Nephron progenitor cell (in vitro differentiated cells): ENCODE data around the gene GIT1.

Experiments used
- DNase-seq: peaks from one replicate; pipeline ENCODE4 v3.0.0; 2021
- H3K27ac Mint-ChIP-seq: 2 replicates; pipeline ENCODE4 v1.8.0; 2021; ENCODE audit warnings: mild to moderate bottlenecking, moderate library complexity, mixed read lengths
- H3K27me3 Mint-ChIP-seq: 2 replicates; pipeline ENCODE4 v1.8.0; 2021; ENCODE audit warnings: mild to moderate bottlenecking, low read depth, mixed read lengths; ENCODE audit not compliant: poor library complexity
- H3K36me3 Mint-ChIP-seq: 2 replicates; pipeline ENCODE4 v1.8.0; 2021; ENCODE audit warnings: low read depth, mixed read lengths
- H3K4me1 Mint-ChIP-seq: 2 replicates; pipeline ENCODE4 v1.8.0; 2021; ENCODE audit warnings: mixed read lengths
- H3K4me3 Mint-ChIP-seq: 2 replicates; pipeline ENCODE4 v1.8.0; 2021; ENCODE audit warnings: mild to moderate bottlenecking, moderate library complexity, mixed read lengths
- H3K9me3 Mint-ChIP-seq: 2 replicates; pipeline ENCODE4 v1.8.0; 2021; ENCODE audit warnings: mild to moderate bottlenecking, moderate library complexity, mixed read lengths
- CTCF ChIP-seq: fragments of 200-600 bp; sonication (generic); IDR thresholded peaks from 2 replicates; pipeline ENCODE4 v1.5.0; 2021; ENCODE audit warnings: antibody characterized with exemption

GIT1 gene

GRCh38 chr17:29579866-29580771 is 9.3 kb downstream of the GIT1 start:
- peak; percentile 79 for DNase-seq
- TF ChIP-seq CTCF, result peak; percentile 67
- peaks cover 2% of the 10 kb centered on the region for H3K27me3 Mint-ChIP-seq
- H3K9me3 Mint-ChIP-seq, result no peaks in the 10 kb centered on the region
- no peak overlapping the region for H3K4me3 Mint-ChIP-seq
- H3K36me3 Mint-ChIP-seq, result peaks cover 28% of the 10 kb centered on the region
- peaks cover 36% of the 10 kb centered on the region for H3K4me1 Mint-ChIP-seq
- H3K27ac Mint-ChIP-seq, result no peak overlapping the region

- Mint-ChIP-seq H3K9me3 (no peaks in the 10 kb centered on the region), H3K36me3 (peaks cover 28% of the 10 kb centered on the region), H3K4me3 (no peak overlapping the region), H3K4me1 (peaks cover 25% of the 10 kb centered on the region), H3K27me3 (peaks cover 2% of the 10 kb centered on the region), H3K27ac (no peak overlapping the region)
- no peak for DNase-seq
- no peak for TF ChIP-seq CTCF
Measured at GRCh38 chr17:29578626-29579485, 10.6 kb downstream of the GIT1 start.

DNA sequence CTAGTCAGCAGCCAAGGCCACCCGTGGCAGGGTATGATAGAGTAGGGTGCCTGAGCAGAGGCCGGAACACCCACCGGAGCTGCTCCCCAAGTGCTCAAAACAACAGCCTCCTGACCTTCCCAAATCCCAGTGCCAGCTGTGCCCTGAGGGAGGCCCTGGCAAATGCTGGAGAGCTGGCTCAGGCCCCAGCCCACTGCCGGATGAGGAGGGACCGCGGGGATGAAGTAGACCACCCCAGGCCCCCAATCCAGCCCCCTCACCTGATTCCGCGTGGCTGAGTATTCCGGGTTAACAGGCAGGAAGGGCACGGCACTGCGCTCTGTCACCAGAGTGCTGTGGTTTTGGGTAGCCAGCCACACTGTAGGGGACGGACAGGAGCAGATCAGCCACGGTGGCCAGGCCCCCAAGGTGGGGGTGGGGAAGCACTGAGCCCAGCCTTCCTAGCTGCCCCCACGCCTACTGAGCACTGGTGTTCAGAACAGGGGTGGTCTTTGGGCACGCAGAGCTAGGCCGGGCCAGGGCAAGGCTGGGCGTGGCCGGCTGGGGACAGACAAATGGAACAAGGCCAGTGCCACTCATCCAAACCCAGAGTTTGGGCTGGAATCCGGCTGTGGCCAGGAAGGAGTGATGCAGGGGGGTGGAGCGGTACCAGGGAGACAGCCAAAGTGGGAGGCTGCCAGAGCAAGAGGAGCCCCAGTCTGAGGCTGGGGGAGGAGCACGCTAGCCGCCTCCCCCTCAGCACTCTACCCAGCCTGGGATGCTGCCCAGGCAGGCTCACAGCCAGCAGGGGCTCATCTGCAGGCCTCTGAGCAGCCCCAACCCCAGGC is 11.8 kb downstream of the GIT1 start:
- Mint-ChIP-seq H3K27ac (no peak overlapping the region), H3K27me3 (no peaks in the 10 kb centered on the region), H3K36me3 (peaks cover 21% of the 10 kb centered on the region), H3K9me3 (no peaks in the 10 kb centered on the region), H3K4me3 (no peak overlapping the region), H3K4me1 (peaks cover 29% of the 10 kb centered on the region)
- peak; percentile 6 for DNase-seq
- TF ChIP-seq CTCF, result no peak

DNA sequence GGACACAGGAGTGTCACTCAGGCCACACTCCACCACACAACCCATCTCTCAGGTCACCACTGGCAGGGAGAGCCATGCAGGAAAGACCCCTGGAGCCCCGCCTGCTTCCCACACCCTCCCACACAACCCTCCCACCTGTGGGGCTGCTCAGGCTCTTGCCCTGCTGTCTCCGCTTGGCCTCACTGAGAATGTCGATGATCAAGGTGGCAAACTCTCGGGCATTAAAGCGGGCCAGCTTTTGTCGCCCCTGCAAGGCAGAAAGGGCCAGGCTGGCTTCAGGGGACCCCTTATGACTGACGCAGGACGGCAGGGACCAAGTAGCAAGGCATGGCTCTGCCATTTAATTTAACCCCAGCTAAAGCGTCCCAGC is 12.5 kb downstream of the GIT1 start:
- Mint-ChIP-seq H3K36me3 (peaks cover 16% of the 10 kb centered on the region), H3K9me3 (no peaks in the 10 kb centered on the region), H3K27me3 (no peaks in the 10 kb centered on the region), H3K4me1 (peaks cover 29% of the 10 kb centered on the region), H3K27ac (no peak overlapping the region), H3K4me3 (no peak overlapping the region)
- no peak for TF ChIP-seq CTCF
- DNase-seq, result peak; percentile 6

- Mint-ChIP-seq H3K27me3 (no peaks in the 10 kb centered on the region), H3K4me3 (no peak overlapping the region)
- no peak for TF ChIP-seq CTCF
Measured at GRCh38 chr17:29576214-29577000, 13.0 kb downstream of the GIT1 start.

More at GRCh38 chr17:29576214-29577000, 13.0 kb downstream of the GIT1 start:
- Mint-ChIP-seq H3K36me3 (peaks cover 16% of the 10 kb centered on the region), H3K27ac (no peak overlapping the region), H3K4me1 (peaks cover 29% of the 10 kb centered on the region), H3K9me3 (no peaks in the 10 kb centered on the region)
- peak; percentile 2 for DNase-seq
